GM21619 (cell line): ENCODE measurements around the gene LCT.

ENCODE experiments used
- ATAC-seq: cut with Tn5 transposase; IDR thresholded peaks from one replicate; pipeline ENCODE4 v1.9.1; 2021; ENCODE audit not compliant: unreplicated experiment

The LCT gene

DNA sequence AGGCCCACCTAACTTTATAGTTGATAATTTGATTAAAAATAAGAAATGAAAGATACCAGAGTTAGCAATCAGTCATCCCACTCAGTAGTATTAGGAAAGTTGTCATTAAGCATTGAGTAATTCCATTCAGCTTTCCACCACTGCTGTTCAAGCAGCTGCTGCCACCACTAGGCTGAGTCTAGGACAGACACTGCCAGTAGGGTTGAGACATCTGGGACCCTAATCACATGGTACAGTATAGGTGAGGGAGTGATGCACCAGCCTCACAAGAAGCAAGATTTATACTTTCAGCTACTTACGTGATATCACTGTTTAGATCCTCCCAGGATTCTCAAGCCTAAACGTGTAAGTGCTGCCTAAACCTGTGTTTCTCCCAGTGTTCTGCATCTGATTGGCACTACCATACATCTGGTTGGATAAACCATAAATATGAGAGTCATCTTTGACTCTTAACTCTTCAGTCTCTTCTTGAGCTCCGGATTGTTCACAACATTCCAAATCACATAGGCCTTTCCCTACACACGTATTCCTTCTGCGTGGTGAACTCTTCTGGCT is 92.1 kb downstream of the LCT start:
- ATAC-seq, result no peak

DNA sequence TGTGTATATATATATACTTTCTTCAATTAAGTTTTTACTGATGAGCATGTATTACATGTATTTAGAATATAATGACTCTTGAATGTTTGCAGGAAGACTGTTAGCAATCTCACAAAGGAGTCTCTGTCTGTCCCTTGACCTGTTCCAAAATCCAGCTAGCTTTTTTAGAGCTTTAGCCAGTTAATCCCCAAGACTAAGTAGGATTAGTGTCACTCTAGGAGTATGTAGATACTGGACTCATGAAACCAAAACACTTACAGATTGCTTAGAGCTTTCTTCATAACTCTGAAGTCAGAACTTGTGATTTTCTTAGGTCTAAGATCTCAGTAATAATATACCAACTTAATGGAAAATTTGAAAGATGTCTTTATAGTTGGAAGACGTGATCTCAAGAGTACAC is 93.1 kb downstream of the LCT start:
- no peak for ATAC-seq

DNA sequence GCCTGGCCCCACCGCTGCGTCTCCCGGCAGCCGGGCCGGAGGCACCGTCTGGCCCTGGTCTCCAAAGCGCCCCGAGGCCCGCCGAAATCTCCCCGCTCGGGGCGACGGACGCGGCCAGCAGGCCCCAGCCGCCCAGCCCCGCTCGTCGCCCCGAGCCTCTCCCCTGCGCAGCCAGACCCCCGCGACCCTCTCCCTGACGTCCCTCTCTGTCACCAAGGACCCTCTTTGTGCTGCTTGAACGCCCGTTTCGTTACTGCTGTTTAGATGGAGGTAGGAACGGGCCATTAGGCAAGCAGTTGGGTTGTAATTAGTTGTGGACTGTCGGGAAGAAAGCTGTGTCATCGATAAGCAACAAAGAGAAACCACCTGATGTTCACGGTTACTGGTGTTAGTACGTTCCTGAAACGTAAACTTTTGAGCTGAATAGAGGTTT is 94.6 kb downstream of the LCT start:
- peak; percentile 17 for ATAC-seq

DNA sequence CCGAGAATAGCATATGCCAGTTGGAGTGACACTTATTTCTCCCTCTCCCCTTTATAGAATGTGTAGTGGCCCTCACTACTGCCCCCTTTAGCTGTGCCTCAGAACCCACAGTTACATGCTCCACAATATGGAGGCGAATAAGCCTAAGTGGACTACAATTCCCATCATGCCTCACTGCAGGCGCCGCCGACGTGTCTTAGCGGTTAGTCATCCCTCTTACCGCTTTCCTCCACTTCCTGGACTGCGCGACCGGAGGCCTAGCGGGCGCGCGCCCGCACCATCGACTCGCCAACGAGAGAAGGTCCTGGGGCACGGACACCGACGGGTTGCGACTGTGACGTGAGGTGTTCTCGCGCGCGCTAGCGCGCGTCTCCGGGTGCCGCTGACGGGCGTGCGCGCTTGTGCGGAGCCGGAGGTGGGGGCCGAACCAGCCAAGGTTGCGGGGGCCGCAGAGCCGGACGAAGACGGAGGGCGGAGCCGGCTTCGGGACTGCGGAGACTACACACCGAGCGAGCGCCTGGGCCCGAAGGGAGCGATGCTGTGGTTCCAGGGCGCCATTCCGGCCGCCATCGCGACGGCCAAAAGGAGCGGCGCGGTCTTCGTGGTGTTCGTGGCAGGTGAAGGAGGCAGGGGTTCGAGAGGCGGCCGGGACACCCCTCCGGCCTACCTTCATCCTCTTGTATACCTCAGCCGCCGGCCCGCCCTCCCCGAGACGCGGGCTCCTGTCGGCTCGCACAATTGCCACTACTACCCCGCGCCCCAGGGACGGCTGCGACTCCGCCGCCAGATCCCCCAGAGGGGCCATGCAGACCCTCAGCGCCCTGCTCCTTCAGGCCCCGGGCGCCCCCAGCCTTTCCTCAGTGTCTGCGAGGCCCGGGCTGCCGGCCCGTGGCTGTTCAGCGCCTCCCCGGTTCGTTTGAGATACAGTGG is 95.3 kb downstream of the LCT start, which contains the start of gene UBXN4:
TSS of gene UBXN4 (plus strand) at position 461 of the 930 bp plus-strand sequence. CDS start at position 536, 75 bp downstream.
- peak; percentile 89 for ATAC-seq

DNA sequence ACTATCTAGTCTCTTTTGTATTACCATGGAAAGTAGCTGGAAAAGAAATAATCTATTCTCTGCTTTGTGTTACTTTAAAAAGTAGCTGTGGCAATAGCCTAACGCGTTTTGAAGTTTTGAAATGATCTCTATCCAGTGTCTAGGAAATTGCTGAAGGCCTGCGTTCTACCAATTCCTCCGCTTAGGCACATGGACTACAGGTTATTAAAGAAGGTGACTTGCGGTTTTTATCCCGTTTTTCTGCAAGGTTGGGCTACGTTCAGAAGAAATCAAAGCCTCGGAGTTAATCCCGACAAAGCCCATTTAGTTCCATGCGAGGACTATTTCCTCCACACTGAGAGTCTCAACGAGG is 96.0 kb downstream of the LCT start:
- no peak for ATAC-seq

DNA sequence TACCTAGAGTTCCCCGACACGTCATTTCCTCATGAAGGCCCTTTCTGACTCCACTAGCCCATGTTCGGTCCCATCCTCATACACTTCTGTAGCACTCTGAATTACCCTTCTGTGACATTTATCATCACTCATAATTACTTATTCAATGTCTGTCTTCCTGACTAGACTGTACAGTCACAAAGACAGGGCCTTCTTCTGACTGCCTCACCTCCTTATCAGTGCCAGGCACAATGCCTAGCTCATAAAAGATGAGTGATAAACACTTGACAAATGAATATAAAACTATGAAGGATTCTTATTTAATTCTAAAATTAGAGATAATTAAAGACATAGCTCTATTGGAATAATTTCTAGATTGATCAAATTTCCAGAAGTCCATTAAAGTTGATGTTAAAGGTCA is 96.8 kb downstream of the LCT start:
- no peak for ATAC-seq
